Activated T-cell treated with anti-CD3 and anti-CD28 coated beads, Interleukin-2, amount 50 U/mL, for 4 hours (primary cell): ENCODE results near the gene DAPK1. TPM values are rescaled to one million over a fixed set of nuclear protein-coding genes. Genes with fewer than 3 reads are reported as not detected.
A peak's percentile ranks its signal among the peaks of the same experiment; 100 is the strongest.

Source experiments
- ATAC-seq, 2 donors: fragments of 200-7000 bp; cut with Tn5 transposase; one replicate each; pipeline ENCODE4 v1.10.0; 2021
- DNase-seq: peaks from one replicate; pipeline ENCODE4 v3.0.0-alpha.2; 2020
- H3K27me3 Mint-ChIP-seq: one replicate; pipeline ENCODE4 v1.8.0; 2021; ENCODE audit warnings: low read depth, mixed read lengths
- H3K36me3 Mint-ChIP-seq: one replicate; pipeline ENCODE4 v1.8.0; 2022; ENCODE audit warnings: mixed read lengths; ENCODE audit not compliant: insufficient read depth
- H3K4me1 Mint-ChIP-seq: one replicate; pipeline ENCODE4 v1.8.0; 2021; ENCODE audit warnings: low read depth, mixed read lengths
- H3K4me3 Mint-ChIP-seq: one replicate; pipeline ENCODE4 v1.8.0; 2021; ENCODE audit warnings: mild to moderate bottlenecking, moderate library complexity, mixed read lengths
- H3K9me3 Mint-ChIP-seq: one replicate; pipeline ENCODE4 v1.8.0; 2021; ENCODE audit warnings: mixed read lengths
- total RNA-seq, 3 donors: library from RNA; stranded (reverse); gene quantifications; one replicate each; pipeline ENCODE4 v1.2.1, GENCODE V29; 2021

Gene DAPK1
- total RNA-seq, 3 donors from 2014 or later: 2.7 to 4.2 (median 4.0) TPM

DNA sequence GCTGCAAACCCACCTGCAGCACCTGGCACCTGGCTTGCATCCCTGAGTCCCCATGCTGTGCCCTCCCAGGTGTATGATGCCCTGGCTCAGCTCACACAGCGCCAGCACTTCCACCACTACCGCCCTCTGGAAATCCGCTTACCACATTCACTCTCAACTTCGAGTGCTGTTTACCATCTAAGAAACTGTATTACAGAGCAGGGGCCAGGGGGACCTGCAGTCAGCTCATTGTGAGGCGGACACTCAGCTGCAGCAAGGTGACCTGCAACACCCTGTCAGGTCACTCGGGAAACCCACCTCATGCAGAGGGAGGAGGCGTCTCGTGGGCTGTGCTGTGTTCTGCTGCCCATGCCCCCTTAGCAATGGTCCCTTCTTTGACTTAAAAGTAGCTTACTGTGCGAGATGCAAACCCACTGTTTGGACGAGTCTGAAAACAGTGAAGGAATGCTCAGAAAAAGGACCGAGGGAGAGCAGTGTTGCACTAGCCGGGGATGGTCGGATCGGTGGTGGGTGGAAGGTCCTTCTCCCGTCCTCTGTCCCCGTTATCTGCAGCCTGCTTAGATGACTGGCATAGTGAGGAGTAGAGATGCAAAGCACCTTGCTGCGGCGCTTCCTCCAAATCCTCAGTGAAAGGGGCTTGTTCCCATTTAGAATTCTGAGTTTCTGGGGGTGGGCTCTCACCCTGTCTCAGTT, 173.1 kb downstream of the DAPK1 start:
- H3K4me3 Mint-ChIP-seq: no peak overlapping the region
- no peak for DNase-seq
- H3K9me3 Mint-ChIP-seq: peaks cover 4% of the 10 kb centered on the region
- peaks cover 2% of the 10 kb centered on the region for H3K27me3 Mint-ChIP-seq
- no peak for ATAC-seq
- no peaks in the 10 kb centered on the region for H3K4me1 Mint-ChIP-seq
- no peaks in the 10 kb centered on the region for H3K36me3 Mint-ChIP-seq

DNA sequence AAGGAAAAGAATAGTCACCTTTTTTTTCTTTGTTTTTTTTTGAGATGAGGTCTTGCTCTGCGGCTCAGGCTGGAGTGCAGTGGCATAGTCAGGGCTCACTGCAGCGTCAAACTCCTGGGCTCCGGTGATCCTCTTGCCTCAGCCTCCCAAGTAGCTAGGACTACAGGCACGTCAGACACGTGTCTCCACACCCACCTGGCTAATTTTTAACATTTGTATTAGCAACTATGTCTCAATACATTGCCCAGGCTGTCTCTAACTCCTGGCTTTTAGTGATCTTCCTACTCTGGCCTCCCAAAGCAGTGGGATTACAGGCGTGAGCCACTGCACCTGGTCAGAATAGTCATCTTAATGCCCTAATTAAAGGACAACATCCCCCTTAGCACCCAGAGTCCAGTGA, 173.8 kb downstream of the DAPK1 start:
- peaks cover 4% of the 10 kb centered on the region for H3K9me3 Mint-ChIP-seq
- DNase-seq: no peak
- no peak overlapping the region for H3K4me3 Mint-ChIP-seq
- peaks cover 2% of the 10 kb centered on the region for H3K27me3 Mint-ChIP-seq
- H3K4me1 Mint-ChIP-seq: no peaks in the 10 kb centered on the region
- ATAC-seq: no peak
- no peaks in the 10 kb centered on the region for H3K36me3 Mint-ChIP-seq

- Mint-ChIP-seq H3K4me3 (no peak overlapping the region), H3K4me1 (no peaks in the 10 kb centered on the region), H3K27me3 (peaks cover 2% of the 10 kb centered on the region), H3K9me3 (peaks cover 3% of the 10 kb centered on the region), H3K36me3 (no peaks in the 10 kb centered on the region)
- ATAC-seq (no peak), DNase-seq (no peak)
Observed at GRCh38 chr9:87671925-87672324, 174.3 kb downstream of the DAPK1 start.

DNA sequence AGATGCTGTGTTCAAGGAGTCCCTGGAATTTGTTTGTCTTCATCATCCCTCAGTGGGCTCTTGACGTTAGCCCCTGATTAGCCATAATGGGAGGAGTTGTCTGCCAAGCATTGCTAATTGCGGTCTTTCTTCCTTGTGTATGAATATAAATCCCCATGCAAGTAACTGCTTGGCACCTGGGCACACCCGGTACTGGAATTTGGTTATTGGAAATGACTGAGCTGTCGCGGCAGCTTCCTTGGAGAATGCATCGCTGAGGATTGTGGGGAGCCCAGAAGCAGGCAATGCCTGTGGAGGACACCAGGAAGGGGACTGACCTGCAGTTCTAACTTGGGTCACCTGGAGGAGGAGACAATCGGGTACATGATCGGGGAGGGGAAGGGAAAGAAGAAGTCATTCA, 174.9 kb downstream of the DAPK1 start:
- Mint-ChIP-seq H3K36me3 (no peaks in the 10 kb centered on the region), H3K4me3 (no peak overlapping the region), H3K4me1 (no peaks in the 10 kb centered on the region), H3K9me3 (no peaks in the 10 kb centered on the region), H3K27me3 (peaks cover 2% of the 10 kb centered on the region)
- DNase-seq: no peak
- no peak for ATAC-seq

- ATAC-seq (no peak), DNase-seq (no peak)
- Mint-ChIP-seq H3K9me3 (no peaks in the 10 kb centered on the region), H3K4me3 (no peak overlapping the region), H3K36me3 (no peaks in the 10 kb centered on the region), H3K4me1 (peaks cover under 1% of the 10 kb centered on the region), H3K27me3 (peaks cover 2% of the 10 kb centered on the region)
Observed at GRCh38 chr9:87673446-87674120, 175.9 kb downstream of the DAPK1 start.

DNA sequence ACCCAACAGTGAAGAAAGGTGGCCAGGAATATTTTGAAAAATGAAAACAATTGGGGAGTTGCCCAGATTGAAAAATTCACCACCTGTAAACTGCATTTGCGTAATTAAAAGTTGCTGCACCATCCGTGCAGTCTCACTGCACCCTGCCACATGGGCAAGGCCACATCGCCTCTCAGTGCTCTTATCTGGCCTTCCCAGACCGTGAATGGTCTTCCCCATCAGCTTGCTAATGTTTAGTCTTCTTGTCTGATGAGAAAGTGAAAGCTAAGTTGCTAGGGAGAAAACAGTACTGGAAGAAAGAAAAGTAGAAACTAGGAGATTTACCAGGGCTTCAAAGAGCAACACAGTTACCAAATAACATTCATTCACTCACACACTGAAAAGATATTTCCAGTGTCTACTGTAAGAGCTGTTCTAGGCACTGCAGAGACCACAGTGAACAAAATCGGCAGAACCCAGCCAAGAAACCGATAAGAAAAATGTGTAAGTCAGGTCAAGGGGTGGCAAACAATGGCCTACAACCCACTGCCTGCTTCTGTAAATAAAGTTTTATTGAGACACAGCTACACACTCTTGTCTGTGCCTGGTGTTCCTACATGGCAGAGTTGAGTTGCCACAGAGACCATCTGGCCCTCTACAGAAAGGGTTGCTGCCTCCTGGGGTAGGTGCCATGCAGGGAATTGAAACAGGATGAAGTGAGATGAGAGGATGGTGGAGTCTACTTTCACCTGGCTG, 177.1 kb downstream of the DAPK1 start:
- Mint-ChIP-seq H3K9me3 (no peaks in the 10 kb centered on the region), H3K36me3 (no peaks in the 10 kb centered on the region)
- DNase-seq: no peak

DNA sequence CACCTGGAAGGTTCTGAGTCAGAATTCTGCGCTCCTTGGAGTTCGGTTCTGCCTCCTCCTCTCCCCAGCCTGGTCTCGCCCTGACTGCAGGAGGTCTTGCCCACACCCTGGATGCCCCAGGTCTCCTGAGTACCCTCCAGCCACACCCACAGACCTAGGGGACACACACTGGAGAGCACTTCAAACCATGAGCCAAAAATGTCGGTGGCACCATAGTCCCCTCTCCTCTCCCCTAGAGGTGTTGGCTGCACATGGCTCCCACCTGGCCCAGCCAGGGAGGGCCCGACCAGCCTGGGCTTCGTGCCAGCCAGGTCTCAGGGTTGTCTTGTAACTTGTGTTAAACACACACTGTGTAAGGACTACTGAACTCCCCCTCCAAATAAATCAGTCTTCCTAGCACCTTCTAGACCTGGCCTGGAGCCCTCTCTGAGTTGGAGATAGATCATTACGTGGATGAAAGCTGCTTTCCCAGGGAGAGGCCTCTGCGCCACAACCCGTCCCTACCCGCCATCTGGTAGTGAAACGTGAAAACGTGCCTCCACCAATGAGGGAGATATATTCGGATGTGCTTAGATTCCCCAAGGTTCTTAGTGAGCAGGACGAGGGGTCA, 178.3 kb downstream of the DAPK1 start:
- no peaks in the 10 kb centered on the region for H3K9me3 Mint-ChIP-seq
- peaks cover 3% of the 10 kb centered on the region for H3K4me1 Mint-ChIP-seq
- H3K27me3 Mint-ChIP-seq: no peaks in the 10 kb centered on the region
- no peak for ATAC-seq
- no peak for DNase-seq
- H3K36me3 Mint-ChIP-seq: no peaks in the 10 kb centered on the region
- H3K4me3 Mint-ChIP-seq: no peak overlapping the region

More for the DNA sequence above, 177.1 kb downstream of the DAPK1 start:
- H3K27me3 Mint-ChIP-seq: no peaks in the 10 kb centered on the region
- ATAC-seq: no peak
- H3K4me1 Mint-ChIP-seq: peaks cover 3% of the 10 kb centered on the region
- H3K4me3 Mint-ChIP-seq: no peak overlapping the region

DNA sequence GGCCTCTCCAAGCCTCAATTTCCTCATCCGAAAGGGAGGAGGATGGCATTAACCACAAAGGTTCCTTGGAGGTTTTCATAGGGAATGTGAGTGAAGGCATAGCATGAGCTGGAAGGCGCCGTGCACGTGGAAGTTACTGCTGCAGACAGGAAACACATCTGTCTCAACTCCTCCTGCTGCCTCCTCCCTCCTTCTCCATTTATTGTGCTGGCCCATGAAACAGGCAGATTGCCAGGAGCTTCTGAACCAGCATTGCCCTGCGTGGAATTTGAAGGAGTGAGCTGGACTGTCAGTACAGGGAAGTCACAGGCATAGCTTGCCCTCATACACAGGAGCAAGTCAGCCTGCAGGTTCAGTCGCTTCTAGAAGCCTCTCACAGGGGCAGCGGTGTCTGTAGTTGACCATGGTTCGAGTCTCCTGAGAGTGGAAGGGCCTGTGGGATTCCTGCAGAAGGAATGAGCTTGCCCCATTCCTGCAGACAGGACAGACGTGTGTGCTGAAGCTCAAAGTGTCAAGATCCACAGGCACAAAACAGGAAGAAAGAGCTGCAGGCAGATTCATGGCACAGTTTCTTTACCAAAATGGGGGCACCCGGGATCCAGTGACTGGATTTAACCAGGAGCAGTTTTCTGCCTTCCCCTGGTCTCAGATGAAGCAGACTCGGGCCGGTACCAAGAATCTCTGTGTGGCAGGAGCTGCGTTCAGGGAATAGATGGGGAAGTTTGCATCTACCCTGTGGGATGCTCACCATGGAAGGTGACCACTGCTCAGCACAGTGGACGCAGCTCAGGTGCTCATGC, 179.5 kb downstream of the DAPK1 start:
- Mint-ChIP-seq H3K9me3 (no peaks in the 10 kb centered on the region), H3K4me1 (peaks cover 3% of the 10 kb centered on the region), H3K36me3 (no peaks in the 10 kb centered on the region), H3K4me3 (no peak overlapping the region), H3K27me3 (no peaks in the 10 kb centered on the region)
- DNase-seq: no peak
- no peak for ATAC-seq

GRCh38 chr9:87677776-87678587, 180.3 kb downstream of the DAPK1 start:
- ATAC-seq: no peak
- Mint-ChIP-seq H3K36me3 (no peaks in the 10 kb centered on the region), H3K27me3 (no peaks in the 10 kb centered on the region), H3K4me3 (no peak overlapping the region), H3K4me1 (peaks cover 3% of the 10 kb centered on the region), H3K9me3 (no peaks in the 10 kb centered on the region)
- no peak for DNase-seq

GRCh38 chr9:87678650-87679355, 181.1 kb downstream of the DAPK1 start:
- no peak overlapping the region for H3K4me3 Mint-ChIP-seq
- H3K27me3 Mint-ChIP-seq: no peaks in the 10 kb centered on the region
- peak; percentile 20 for DNase-seq
- no peak for ATAC-seq
- H3K9me3 Mint-ChIP-seq: no peaks in the 10 kb centered on the region
- no peaks in the 10 kb centered on the region for H3K36me3 Mint-ChIP-seq
- peaks cover 3% of the 10 kb centered on the region for H3K4me1 Mint-ChIP-seq

GRCh38 chr9:87681271-87682061, 183.8 kb downstream of the DAPK1 start:
- DNase-seq: no peak
- H3K4me1 Mint-ChIP-seq: peaks cover 16% of the 10 kb centered on the region
- no peak for ATAC-seq
- no peaks in the 10 kb centered on the region for H3K27me3 Mint-ChIP-seq
- no peaks in the 10 kb centered on the region for H3K9me3 Mint-ChIP-seq
- no peaks in the 10 kb centered on the region for H3K36me3 Mint-ChIP-seq
- H3K4me3 Mint-ChIP-seq: no peak overlapping the region

GRCh38 chr9:87682085-87682484, 184.4 kb downstream of the DAPK1 start:
- no peak for DNase-seq
- no peaks in the 10 kb centered on the region for H3K9me3 Mint-ChIP-seq
- H3K27me3 Mint-ChIP-seq: no peaks in the 10 kb centered on the region
- no peak for ATAC-seq
- H3K36me3 Mint-ChIP-seq: no peaks in the 10 kb centered on the region
- H3K4me1 Mint-ChIP-seq: peaks cover 16% of the 10 kb centered on the region
- no peak overlapping the region for H3K4me3 Mint-ChIP-seq
